HL-60 (cell line): ENCODE measurements around the gene RANBP9.

Experiments used
- DNase-seq, 2 experiments: peaks; one replicate each; pipeline ENCODE4 v3.0.0-alpha.2; 2010 to 2020; ENCODE audit warnings: low read depth in 1 of 2, low spot score in 1 of 2
- H3K27ac ChIP-seq: fragments of 250-450 bp; sonication (Bioruptor Pico); replicated peaks from 2 replicates; pipeline ENCODE4 v1.5.1; 2020; ENCODE audit warnings: mild to moderate bottlenecking, moderate library complexity
- H3K27me3 ChIP-seq: fragments of 250-450 bp; sonication (Bioruptor Pico); 2 replicates; pipeline ENCODE4 v1.5.1; 2021; ENCODE audit warnings: mild to moderate bottlenecking, moderate library complexity; ENCODE audit not compliant: insufficient read depth, poor library complexity, severe bottlenecking
- H3K4me3 ChIP-seq: replicated peaks from 2 replicates; pipeline ENCODE4 v1.5.1; 2011; ENCODE audit warnings: mild to moderate bottlenecking, control low read depth, low read length; ENCODE audit not compliant: insufficient read depth
- GABPA ChIP-seq: IDR thresholded peaks from 2 replicates; pipeline ENCODE4 v1.6.1; 2012; ENCODE audit warnings: low read depth
- POLR2AphosphoS5 ChIP-seq: IDR thresholded peaks from 2 replicates; pipeline ENCODE4 v1.6.1; 2012; ENCODE audit warnings: low read depth
- SPI1 ChIP-seq: IDR thresholded peaks from 2 replicates; pipeline ENCODE4 v1.6.1; 2012; ENCODE audit warnings: low read depth, mild to moderate bottlenecking, borderline replicate concordance
- TF ChIP-seq, protein P1 (sequence below): IDR thresholded peaks from 2 replicates; pipeline ENCODE4 v1.6.1; 2012; ENCODE audit warnings: low read depth; ENCODE audit not compliant: insufficient replicate concordance
- TF ChIP-seq, protein P2 (sequence below): IDR thresholded peaks from one replicate; pipeline ENCODE4 v1.5.1; 2011; ENCODE audit warnings: low read length, control low read depth, inconsistent platforms; ENCODE audit not compliant: insufficient read depth

RANBP9 gene

GRCh38 chr6:13676551-13677156 lies 35.0 kb downstream of the RANBP9 start:
- Histone ChIP-seq H3K27ac (no peak overlapping the region), H3K4me3 (no peak overlapping the region), H3K27me3 (no peaks in the 10 kb centered on the region)
- DNase-seq = no peak
- TF ChIP-seq GABPA (no peak), POLR2AphosphoS5 (no peak), SPI1 (no peak)
- TF ChIP-seq, protein P1, sequence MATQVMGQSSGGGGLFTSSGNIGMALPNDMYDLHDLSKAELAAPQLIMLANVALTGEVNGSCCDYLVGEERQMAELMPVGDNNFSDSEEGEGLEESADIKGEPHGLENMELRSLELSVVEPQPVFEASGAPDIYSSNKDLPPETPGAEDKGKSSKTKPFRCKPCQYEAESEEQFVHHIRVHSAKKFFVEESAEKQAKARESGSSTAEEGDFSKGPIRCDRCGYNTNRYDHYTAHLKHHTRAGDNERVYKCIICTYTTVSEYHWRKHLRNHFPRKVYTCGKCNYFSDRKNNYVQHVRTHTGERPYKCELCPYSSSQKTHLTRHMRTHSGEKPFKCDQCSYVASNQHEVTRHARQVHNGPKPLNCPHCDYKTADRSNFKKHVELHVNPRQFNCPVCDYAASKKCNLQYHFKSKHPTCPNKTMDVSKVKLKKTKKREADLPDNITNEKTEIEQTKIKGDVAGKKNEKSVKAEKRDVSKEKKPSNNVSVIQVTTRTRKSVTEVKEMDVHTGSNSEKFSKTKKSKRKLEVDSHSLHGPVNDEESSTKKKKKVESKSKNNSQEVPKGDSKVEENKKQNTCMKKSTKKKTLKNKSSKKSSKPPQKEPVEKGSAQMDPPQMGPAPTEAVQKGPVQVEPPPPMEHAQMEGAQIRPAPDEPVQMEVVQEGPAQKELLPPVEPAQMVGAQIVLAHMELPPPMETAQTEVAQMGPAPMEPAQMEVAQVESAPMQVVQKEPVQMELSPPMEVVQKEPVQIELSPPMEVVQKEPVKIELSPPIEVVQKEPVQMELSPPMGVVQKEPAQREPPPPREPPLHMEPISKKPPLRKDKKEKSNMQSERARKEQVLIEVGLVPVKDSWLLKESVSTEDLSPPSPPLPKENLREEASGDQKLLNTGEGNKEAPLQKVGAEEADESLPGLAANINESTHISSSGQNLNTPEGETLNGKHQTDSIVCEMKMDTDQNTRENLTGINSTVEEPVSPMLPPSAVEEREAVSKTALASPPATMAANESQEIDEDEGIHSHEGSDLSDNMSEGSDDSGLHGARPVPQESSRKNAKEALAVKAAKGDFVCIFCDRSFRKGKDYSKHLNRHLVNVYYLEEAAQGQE = no peak
- TF ChIP-seq, protein P2, sequence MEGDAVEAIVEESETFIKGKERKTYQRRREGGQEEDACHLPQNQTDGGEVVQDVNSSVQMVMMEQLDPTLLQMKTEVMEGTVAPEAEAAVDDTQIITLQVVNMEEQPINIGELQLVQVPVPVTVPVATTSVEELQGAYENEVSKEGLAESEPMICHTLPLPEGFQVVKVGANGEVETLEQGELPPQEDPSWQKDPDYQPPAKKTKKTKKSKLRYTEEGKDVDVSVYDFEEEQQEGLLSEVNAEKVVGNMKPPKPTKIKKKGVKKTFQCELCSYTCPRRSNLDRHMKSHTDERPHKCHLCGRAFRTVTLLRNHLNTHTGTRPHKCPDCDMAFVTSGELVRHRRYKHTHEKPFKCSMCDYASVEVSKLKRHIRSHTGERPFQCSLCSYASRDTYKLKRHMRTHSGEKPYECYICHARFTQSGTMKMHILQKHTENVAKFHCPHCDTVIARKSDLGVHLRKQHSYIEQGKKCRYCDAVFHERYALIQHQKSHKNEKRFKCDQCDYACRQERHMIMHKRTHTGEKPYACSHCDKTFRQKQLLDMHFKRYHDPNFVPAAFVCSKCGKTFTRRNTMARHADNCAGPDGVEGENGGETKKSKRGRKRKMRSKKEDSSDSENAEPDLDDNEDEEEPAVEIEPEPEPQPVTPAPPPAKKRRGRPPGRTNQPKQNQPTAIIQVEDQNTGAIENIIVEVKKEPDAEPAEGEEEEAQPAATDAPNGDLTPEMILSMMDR = no peak

- H3K27me3 ChIP-seq = no peaks in the 10 kb centered on the region
- H3K4me3 ChIP-seq = no peak overlapping the region
- TF ChIP-seq GABPA = no peak
- TF ChIP-seq SPI1 = no peak
- TF ChIP-seq, protein P2 = no peak
- TF ChIP-seq, protein P1 = no peak
- TF ChIP-seq POLR2AphosphoS5 = no peak
- H3K27ac ChIP-seq = no peak overlapping the region
- DNase-seq = no peak
Observed at GRCh38 chr6:13674533-13675190, 37.0 kb downstream of the RANBP9 start.

GRCh38 chr6:13673825-13674444 lies 37.7 kb downstream of the RANBP9 start:
- Histone ChIP-seq H3K4me3 (no peak overlapping the region), H3K27me3 (no peaks in the 10 kb centered on the region), H3K27ac (no peak overlapping the region)
- DNase-seq = no peak
- no peak for TF ChIP-seq GABPA
- no peak for TF ChIP-seq POLR2AphosphoS5
- TF ChIP-seq, protein P1 = no peak
